K562 (cell line): ENCODE results near the gene CASP1. TPM values are rescaled to one million over a fixed set of nuclear protein-coding genes. Genes with fewer than 3 reads are reported as not detected.

Experiments used
- ATAC-seq: fragments of 200-7000 bp; cut with Tn5 transposase; 3 replicates; pipeline ENCODE4 v1.9.1; 2020; ENCODE audit warnings: moderate library complexity
- BruUV-seq: library from RNA; stranded (reverse); fragments of 400-500 nt; replicated peaks from 2 replicates; lab custom pipeline; 2021; lab: Mats Ljungman, UMichigan
- CTCF ChIA-PET: fragments of 300-600 bp; formaldehyde crosslinking; extraction: SDS; loops from one replicate; lab custom pipeline; 2021; ENCODE audit warnings: low intra/inter-chr PET ratio; lab: Yijun Ruan, JAX
- POLR2A ChIA-PET: fragments of 300-600, 350-650 bp; sonication (Branson Sonifier 250); formaldehyde crosslinking; extraction: SDS; loops from one replicate; lab custom pipeline; 2021; ENCODE audit warnings: antibody characterized with exemption, inconsistent platforms; lab: Yijun Ruan, JAX
- DNase-seq, 4 experiments: peaks; one replicate each; pipeline versions ENCODE4 v3.0.0 to v3.0.0-alpha.2; 2011 to 2018; ENCODE audit warnings: low spot score in 3 of 4, mixed read lengths in 3 of 4; ENCODE audit errors: extremely low read depth in 1 of 4
- FAIRE-seq: peaks from 2 replicates; lab custom pipeline; 2011; peaks lifted over from hg19 to GRCh38; lab: Jason Lieb, UNC
- H2AFZ ChIP-seq: 2 replicates; pipeline ENCODE4 v1.6.0; 2011; ENCODE audit warnings: low read depth, low read length, control low read depth, inconsistent platforms
- H3K27ac ChIP-seq: fragments of 200-600 bp; 3 replicates; pipeline ENCODE4 v1.8.0; 2011; ENCODE audit warnings: low read depth, mild to moderate bottlenecking, control low read depth, inconsistent platforms, low read length, moderate library complexity, mixed read lengths; ENCODE audit errors: extremely low read depth
- H3K27me3 ChIP-seq, 2 experiments: fragments of 300-600 bp in 1 of 2; 2 replicates in 1 of 2; 3 replicates in 1 of 2; pipeline versions ENCODE4 v1.6.0 to v1.8.0; 2011; ENCODE audit warnings: inconsistent platforms in 2 of 2, low read length in 2 of 2, mild to moderate bottlenecking in 1 of 2, mixed read lengths in 1 of 2, moderate library complexity in 1 of 2; ENCODE audit not compliant: control insufficient read depth in 2 of 2, insufficient read depth in 2 of 2
- H3K36me3 ChIP-seq: fragments of 300-600 bp; 3 replicates; pipeline ENCODE4 v1.8.0; 2011; ENCODE audit warnings: mild to moderate bottlenecking, low read length, inconsistent platforms; ENCODE audit not compliant: control insufficient read depth, insufficient read depth
- H3K4me1 ChIP-seq, 2 experiments: fragments of 200-600 bp in 1 of 2; replicated peaks in 1 of 2; 2 replicates in 1 of 2; 3 replicates in 1 of 2; pipeline versions ENCODE4 v1.5.1 to v1.8.0; 2011; ENCODE audit warnings: inconsistent platforms in 2 of 2, low read length in 2 of 2, mild to moderate bottlenecking in 1 of 2, mixed read lengths in 1 of 2, moderate library complexity in 1 of 2; ENCODE audit not compliant: control insufficient read depth in 2 of 2, insufficient read depth in 2 of 2
- H3K4me2 ChIP-seq: 2 replicates; pipeline ENCODE4 v1.6.1; 2011; ENCODE audit warnings: low read length, control low read depth, inconsistent platforms, mixed read lengths; ENCODE audit not compliant: insufficient read depth
- H3K4me3 ChIP-seq: fragments of 200-600 bp; sonication (generic), shearing (Covaris generic); 2 replicates; pipeline ENCODE4 v1.5.1; 2016; ENCODE audit warnings: control low read depth, inconsistent platforms
- H3K79me2 ChIP-seq: fragments of 200-600 bp; 3 replicates; pipeline ENCODE4 v1.8.0; 2011; ENCODE audit warnings: low read length, inconsistent platforms; ENCODE audit not compliant: control insufficient read depth, insufficient read depth
- H3K9ac ChIP-seq, 2 experiments: 2 replicates each; pipeline versions ENCODE4 v1.6.0 to v1.6.1; 2011; ENCODE audit warnings: low read depth in 2 of 2, low read length in 2 of 2, control low read depth in 1 of 2, inconsistent platforms in 1 of 2, mild to moderate bottlenecking in 1 of 2, mixed read lengths in 1 of 2; ENCODE audit not compliant: insufficient read depth in 1 of 2
- H3K9me1 ChIP-seq: one replicate; pipeline ENCODE4 v1.6.0; 2011; ENCODE audit warnings: inconsistent platforms, mild to moderate bottlenecking, low read length, moderate library complexity; ENCODE audit not compliant: control insufficient read depth, insufficient read depth
- H3K9me3 ChIP-seq: replicated peaks from 2 replicates; pipeline ENCODE4 v1.5.1; 2011; ENCODE audit warnings: low read depth, low read length, inconsistent platforms; ENCODE audit not compliant: control insufficient read depth, insufficient read depth
- H4K20me1 ChIP-seq: replicated peaks from 2 replicates; pipeline ENCODE4 v1.6.1; 2011; ENCODE audit warnings: low read length, inconsistent platforms, mixed read lengths; ENCODE audit not compliant: control insufficient read depth, insufficient read depth
- NBN ChIP-seq: fragments of 450-650 bp; IDR thresholded peaks from 2 replicates; pipeline ENCODE4 v1.6.1; 2016; ENCODE audit warnings: low read depth, mild to moderate bottlenecking
- SAFB2 ChIP-seq: fragments of 200-400 bp; formaldehyde crosslinking; IDR thresholded peaks from 2 replicates; pipeline ENCODE4 v1.6.1; 2018; ENCODE audit warnings: borderline replicate concordance, low read length, low read depth, moderate library complexity; ENCODE audit not compliant: severe bottlenecking
- ZNF217 ChIP-seq: sonication (generic); formaldehyde crosslinking; IDR thresholded peaks from 2 replicates; pipeline ENCODE4 v1.8.0; 2022; ENCODE audit warnings: mild to moderate bottlenecking, missing genetic modification reagents
- ZNF311 ChIP-seq: fragments of 250-450 bp; sonication (Bioruptor Pico); IDR thresholded peaks from 2 replicates; pipeline ENCODE4 v1.4.0; 2020; ENCODE audit warnings: mild to moderate bottlenecking, moderate library complexity
- WGBS: fragments of 100-300 bp; shearing (Covaris generic); methylation state at CpG from one replicate; pipeline ENCODE4 v1.1.6; 2016; ENCODE audit warnings: low coverage, mixed read lengths; ENCODE audit not compliant: insufficient coverage; ENCODE audit errors: missing lambda C conversion rate; 5-methylcytosine and 5-hydroxymethylcytosine counted together
- in situ Hi-C: fragments of 300-500 bp; cut with MboI; formaldehyde crosslinking; loops from 4 replicates; pipeline ENCODE4 v1.15.0; 2018; ENCODE audit warnings: inconsistent platforms, mixed read lengths
- intact Hi-C: fragments of 100-400 bp; cut with micrococcal nuclease; formaldehyde crosslinking; loops from 2 replicates; pipeline ENCODE4 v1.14.2; 2022
- polyA plus RNA-seq, 8 experiments: library from polyadenylated mRNA; depleted of rRNA in 4 of 8; stranded (reverse) in 5 of 8; unstranded in 3 of 8; fragments of >200 nt; fragmentation: Nextera tagmentation in 2 of 8; fragmentation: Illumina TruSeq in 1 of 8; extraction: Ambion mirVana in 2 of 8; extraction: Trizol in 1 of 8; gene quantifications; 2 replicates each; pipeline versions ENCODE4 v1.2.1 to v1.2.3, GENCODE V29; 2011 to 2014; ENCODE audit warnings: inconsistent platforms in 1 of 8, missing spikeins in 1 of 8
- total RNA-seq, 7 experiments: library from RNA; depleted of rRNA in 6 of 7; stranded (reverse); fragments of >200 nt in 6 of 7; fragmentation: Illumina TruSeq in 2 of 7; extraction: Trizol in 2 of 7; gene quantifications; 2 replicates each; pipeline versions ENCODE4 v1.2.1 to v1.2.3, GENCODE V29; 2011 to 2021; ENCODE audit warnings: low replicate concordance in 1 of 7
- TF ChIP-seq, protein P1 (sequence below): fragments of 250-450 bp; sonication (Bioruptor Pico); IDR thresholded peaks from 2 replicates; pipeline ENCODE4 v1.8.0; 2021; ENCODE audit warnings: moderate library complexity, mild to moderate bottlenecking, inconsistent platforms
- TF ChIP-seq, protein P2 (sequence below): fragments of 200-800 bp; sonication (Bioruptor generic); IDR thresholded peaks from 2 replicates; pipeline ENCODE4 v1.6.1; 2016; ENCODE audit warnings: missing genetic modification characterization, missing compliant biosample characterization
- TF ChIP-seq, protein P3 (sequence below): fragments of 450-650 bp; IDR thresholded peaks from 2 replicates; pipeline ENCODE4 v1.6.1; 2016; ENCODE audit warnings: low read depth

Gene CASP1
- total and polyA plus RNA-seq, 9 of the 15 experiments (the other 6 are each of a cell fraction or from before 2014, with no cell fraction given), result not detected

DNA sequence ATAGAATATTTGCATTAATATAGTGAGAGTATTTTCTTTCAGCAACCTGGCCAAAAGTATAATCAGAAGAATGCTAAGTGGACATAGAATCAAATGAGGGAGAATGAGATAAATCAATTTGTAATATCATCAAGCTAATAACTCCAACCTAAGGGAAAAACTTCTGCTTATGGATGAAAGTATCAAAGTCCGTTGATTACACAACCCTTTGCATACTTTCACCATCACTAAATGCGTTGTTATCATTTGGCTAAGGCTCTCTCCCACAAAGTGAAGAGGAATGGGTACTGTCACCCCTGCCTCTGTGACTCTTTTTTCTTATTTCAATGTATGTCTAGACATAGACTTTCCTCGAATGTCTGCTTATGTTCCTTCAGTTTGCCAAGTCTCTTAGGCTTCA, 50.1 kb downstream of the CASP1 start:
- 4% methylated on average over 3 of the region's 3 CpGs for WGBS
- no peak for FAIRE-seq
- TF ChIP-seq SAFB2 (no peak), ZNF311 (CRISPR knock-in tag) (no peak), NBN (no peak), ZNF217 (CRISPR knock-in tag) (no peak)
- TF ChIP-seq, protein P1, sequence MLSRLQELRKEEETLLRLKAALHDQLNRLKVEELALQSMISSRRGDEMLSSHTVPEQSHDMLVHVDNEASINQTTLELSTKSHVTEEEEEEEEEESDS (CRISPR knock-in tag), result no peak
- TF ChIP-seq, protein P2, sequence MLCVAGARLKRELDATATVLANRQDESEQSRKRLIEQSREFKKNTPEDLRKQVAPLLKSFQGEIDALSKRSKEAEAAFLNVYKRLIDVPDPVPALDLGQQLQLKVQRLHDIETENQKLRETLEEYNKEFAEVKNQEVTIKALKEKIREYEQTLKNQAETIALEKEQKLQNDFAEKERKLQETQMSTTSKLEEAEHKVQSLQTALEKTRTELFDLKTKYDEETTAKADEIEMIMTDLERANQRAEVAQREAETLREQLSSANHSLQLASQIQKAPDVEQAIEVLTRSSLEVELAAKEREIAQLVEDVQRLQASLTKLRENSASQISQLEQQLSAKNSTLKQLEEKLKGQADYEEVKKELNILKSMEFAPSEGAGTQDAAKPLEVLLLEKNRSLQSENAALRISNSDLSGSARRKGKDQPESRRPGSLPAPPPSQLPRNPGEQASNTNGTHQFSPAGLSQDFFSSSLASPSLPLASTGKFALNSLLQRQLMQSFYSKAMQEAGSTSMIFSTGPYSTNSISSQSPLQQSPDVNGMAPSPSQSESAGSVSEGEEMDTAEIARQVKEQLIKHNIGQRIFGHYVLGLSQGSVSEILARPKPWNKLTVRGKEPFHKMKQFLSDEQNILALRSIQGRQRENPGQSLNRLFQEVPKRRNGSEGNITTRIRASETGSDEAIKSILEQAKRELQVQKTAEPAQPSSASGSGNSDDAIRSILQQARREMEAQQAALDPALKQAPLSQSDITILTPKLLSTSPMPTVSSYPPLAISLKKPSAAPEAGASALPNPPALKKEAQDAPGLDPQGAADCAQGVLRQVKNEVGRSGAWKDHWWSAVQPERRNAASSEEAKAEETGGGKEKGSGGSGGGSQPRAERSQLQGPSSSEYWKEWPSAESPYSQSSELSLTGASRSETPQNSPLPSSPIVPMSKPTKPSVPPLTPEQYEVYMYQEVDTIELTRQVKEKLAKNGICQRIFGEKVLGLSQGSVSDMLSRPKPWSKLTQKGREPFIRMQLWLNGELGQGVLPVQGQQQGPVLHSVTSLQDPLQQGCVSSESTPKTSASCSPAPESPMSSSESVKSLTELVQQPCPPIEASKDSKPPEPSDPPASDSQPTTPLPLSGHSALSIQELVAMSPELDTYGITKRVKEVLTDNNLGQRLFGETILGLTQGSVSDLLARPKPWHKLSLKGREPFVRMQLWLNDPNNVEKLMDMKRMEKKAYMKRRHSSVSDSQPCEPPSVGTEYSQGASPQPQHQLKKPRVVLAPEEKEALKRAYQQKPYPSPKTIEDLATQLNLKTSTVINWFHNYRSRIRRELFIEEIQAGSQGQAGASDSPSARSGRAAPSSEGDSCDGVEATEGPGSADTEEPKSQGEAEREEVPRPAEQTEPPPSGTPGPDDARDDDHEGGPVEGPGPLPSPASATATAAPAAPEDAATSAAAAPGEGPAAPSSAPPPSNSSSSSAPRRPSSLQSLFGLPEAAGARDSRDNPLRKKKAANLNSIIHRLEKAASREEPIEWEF, result no peak
- TF ChIP-seq, protein P3, sequence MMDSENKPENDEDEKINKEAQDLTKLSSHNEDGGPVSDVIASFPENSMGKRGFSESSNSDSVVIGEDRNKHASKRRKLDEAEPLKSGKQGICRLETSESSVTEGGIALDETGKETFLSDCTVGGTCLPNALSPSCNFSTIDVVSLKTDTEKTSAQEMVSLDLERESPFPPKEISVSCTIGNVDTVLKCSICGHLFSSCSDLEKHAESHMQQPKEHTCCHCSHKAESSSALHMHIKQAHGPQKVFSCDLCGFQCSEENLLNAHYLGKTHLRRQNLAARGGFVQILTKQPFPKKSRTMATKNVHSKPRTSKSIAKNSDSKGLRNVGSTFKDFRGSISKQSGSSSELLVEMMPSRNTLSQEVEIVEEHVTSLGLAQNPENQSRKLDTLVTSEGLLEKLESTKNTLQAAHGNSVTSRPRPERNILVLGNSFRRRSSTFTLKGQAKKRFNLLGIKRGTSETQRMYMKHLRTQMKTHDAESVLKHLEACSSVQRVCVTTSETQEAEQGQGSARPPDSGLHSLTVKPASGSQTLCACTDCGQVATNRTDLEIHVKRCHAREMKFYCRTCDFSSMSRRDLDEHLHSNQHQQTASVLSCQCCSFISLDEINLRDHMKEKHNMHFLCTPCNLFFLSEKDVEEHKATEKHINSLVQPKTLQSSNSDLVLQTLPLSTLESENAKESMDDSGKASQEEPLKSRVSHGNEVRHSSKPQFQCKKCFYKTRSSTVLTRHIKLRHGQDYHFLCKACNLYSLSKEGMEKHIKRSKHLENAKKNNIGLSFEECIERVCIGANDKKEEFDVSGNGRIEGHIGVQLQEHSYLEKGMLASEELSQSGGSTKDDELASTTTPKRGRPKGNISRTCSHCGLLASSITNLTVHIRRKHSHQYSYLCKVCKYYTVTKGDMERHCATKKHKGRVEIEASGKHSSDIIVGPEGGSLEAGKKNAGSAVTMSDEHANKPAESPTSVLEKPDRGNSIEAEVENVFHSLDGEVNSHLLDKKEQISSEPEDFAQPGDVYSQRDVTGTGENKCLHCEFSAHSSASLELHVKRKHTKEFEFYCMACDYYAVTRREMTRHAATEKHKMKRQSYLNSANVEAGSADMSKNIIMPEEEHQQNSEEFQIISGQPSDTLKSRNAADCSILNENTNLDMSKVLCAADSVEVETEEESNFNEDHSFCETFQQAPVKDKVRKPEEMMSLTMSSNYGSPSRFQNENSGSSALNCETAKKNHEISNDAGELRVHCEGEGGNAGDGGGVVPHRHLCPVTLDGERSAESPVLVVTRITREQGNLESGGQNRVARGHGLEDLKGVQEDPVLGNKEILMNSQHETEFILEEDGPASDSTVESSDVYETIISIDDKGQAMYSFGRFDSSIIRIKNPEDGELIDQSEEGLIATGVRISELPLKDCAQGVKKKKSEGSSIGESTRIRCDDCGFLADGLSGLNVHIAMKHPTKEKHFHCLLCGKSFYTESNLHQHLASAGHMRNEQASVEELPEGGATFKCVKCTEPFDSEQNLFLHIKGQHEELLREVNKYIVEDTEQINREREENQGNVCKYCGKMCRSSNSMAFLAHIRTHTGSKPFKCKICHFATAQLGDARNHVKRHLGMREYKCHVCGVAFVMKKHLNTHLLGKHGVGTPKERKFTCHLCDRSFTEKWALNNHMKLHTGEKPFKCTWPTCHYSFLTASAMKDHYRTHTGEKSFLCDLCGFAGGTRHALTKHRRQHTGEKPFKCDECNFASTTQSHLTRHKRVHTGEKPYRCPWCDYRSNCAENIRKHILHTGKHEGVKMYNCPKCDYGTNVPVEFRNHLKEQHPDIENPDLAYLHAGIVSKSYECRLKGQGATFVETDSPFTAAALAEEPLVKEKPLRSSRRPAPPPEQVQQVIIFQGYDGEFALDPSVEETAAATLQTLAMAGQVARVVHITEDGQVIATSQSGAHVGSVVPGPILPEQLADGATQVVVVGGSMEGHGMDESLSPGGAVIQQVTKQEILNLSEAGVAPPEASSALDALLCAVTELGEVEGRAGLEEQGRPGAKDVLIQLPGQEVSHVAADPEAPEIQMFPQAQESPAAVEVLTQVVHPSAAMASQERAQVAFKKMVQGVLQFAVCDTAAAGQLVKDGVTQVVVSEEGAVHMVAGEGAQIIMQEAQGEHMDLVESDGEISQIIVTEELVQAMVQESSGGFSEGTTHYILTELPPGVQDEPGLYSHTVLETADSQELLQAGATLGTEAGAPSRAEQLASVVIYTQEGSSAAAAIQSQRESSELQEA, result no peak

More for the DNA sequence above, 50.1 kb downstream of the CASP1 start:
- no peaks in the 10 kb centered on the region for H3K79me2 ChIP-seq
- no peak overlapping the region for H3K9ac ChIP-seq
- no peaks in the 10 kb centered on the region for H3K36me3 ChIP-seq
- H3K9me3 ChIP-seq, result no peaks in the 10 kb centered on the region
- H3K27ac ChIP-seq, result no peak overlapping the region
- in situ Hi-C loops, result no loop called here
- no TSS peak for BruUV-seq
- H3K9me1 ChIP-seq, result no peaks in the 10 kb centered on the region
- no peaks in the 10 kb centered on the region for H4K20me1 ChIP-seq
- H2AFZ ChIP-seq, result no peak overlapping the region
- no peaks in the 10 kb centered on the region for H3K27me3 ChIP-seq
- no peak for DNase-seq
- CTCF ChIA-PET, result no interaction called here
- no peaks in the 10 kb centered on the region for H3K4me1 ChIP-seq
- ATAC-seq, result no peak
- H3K4me3 ChIP-seq, result no peak overlapping the region
- POLR2A ChIA-PET, result no interaction called here
- H3K4me2 ChIP-seq, result no peak overlapping the region
- intact Hi-C loops, result no loop called here
